ENCODE results near the gene PRKCH. TPM values are rescaled to one million over a fixed set of nuclear protein-coding genes. Genes with fewer than 3 reads are reported as not detected.

PRKCH gene
- total RNA-seq, 1 experiment from 2014 or later = 5.2 TPM

DNA sequence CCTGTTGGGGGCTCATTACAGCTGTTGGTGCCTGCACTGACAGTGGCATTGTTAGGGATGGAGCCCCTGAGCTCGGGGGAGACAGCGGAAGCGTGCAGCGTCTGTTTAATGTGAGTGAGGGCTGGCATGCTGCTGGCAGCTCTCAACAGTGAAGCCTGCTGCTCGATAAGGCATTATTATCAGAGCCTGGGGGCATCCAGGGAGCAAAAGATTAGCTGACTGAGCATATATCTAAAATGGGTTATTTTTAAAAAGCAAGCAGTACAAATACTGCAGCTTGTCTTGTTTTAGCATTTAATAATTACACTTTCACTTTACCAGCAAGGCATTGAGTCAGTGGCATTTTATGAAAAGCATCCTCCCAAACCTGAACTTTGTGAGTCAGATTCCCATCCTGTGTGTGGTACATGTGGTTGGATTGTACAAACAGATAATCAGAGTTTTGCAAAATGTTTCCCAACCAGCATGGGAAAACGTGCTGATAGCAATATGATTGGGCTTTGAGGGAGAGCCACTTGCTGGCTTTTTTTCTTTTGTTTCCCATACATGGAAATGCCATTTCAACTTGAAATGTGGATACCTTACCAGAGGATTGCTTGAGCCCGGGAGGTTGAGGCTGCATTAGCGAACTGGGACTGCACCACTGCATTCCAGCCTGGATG lies 150.8 kb downstream of the PRKCH start:
- H3K27ac Mint-ChIP-seq = no peak overlapping the region

More for the DNA sequence above, 150.8 kb downstream of the PRKCH start:
- Histone ChIP-seq H3K23ac (ENCODE audit: insufficient read length, low read depth, low read length) (no peak overlapping the region), H4K20me1 (ENCODE audit: control insufficient read depth, insufficient read depth, insufficient read length) (no peaks in the 10 kb centered on the region), H3K23me2 (ENCODE audit: insufficient read length, low read depth, low read length, poor library complexity, severe bottlenecking) (peaks cover 2% of the 10 kb centered on the region), H2AK5ac (ENCODE audit: insufficient read length, low read length) (no peak overlapping the region), H3K4ac (ENCODE audit: low read depth, low read length) (no peak overlapping the region), H3K56ac (ENCODE audit: insufficient read length, low read depth, low read length) (no peak overlapping the region), H3K9ac (ENCODE audit: extremely low read depth, insufficient read length, low read length) (no peak overlapping the region), H3K4me2 (ENCODE audit: insufficient read depth, insufficient read length, low read length) (no peak overlapping the region), H2BK12ac (ENCODE audit: insufficient read length, low read depth, low read length) (no peak overlapping the region), H3K27ac (ENCODE audit: insufficient read length, low read depth, low read length) (no peak overlapping the region), H3K27me3 (ENCODE audit: insufficient read depth, low read length) (no peaks in the 10 kb centered on the region), H4K8ac (replicated peaks; ENCODE audit: insufficient read length, low read depth, low read length) (no peak overlapping the region), H2BK5ac (ENCODE audit: insufficient read length, low read length) (no peak overlapping the region), H4K5ac (ENCODE audit: insufficient read length, low read depth, low read length) (no peak overlapping the region), H2BK20ac (ENCODE audit: low read depth, low read length, poor library complexity, severe bottlenecking) (no peak overlapping the region), H3T11ph (ENCODE audit: low read length) (no peak overlapping the region), H3K14ac (ENCODE audit: insufficient read depth, low read length) (no peak overlapping the region), H3K4me1 (ENCODE audit: insufficient read depth, low read length) (peaks cover 9% of the 10 kb centered on the region; the same call in 1 of the 2 replicates), H4K91ac (ENCODE audit: insufficient read length, low read depth, low read length) (no peak overlapping the region), H3K79me2 (ENCODE audit: insufficient read depth, low read length) (no peaks in the 10 kb centered on the region), H2BK120ac (ENCODE audit: low read depth, low read length, poor library complexity, severe bottlenecking) (no peak overlapping the region), H3K79me1 (ENCODE audit: insufficient read depth, low read depth, low read length, poor library complexity, severe bottlenecking) (no peaks in the 10 kb centered on the region), H3K9me3 (ENCODE audit: control insufficient read depth, low read depth, low read length) (no peaks in the 10 kb centered on the region), H3K18ac (ENCODE audit: insufficient read length, low read depth, low read length) (no peak overlapping the region), H2AFZ (ENCODE audit: low read length) (no peak overlapping the region), H2BK15ac (ENCODE audit: low read depth, low read length) (no peak overlapping the region)
- no peak for DNase-seq
- Mint-ChIP-seq H3K9me3 (no peaks in the 10 kb centered on the region; a peak in 1 of 5 replicates), H3K36me3 (ENCODE audit: insufficient read depth in 1 of 3, low read depth in 3 of 3) (no peaks in the 10 kb centered on the region), H3K4me1 (peaks cover 48 to 51% of the 10 kb centered on the region in 2 experiments), H3K4me3 (no peak overlapping the region), H3K27me3 (ENCODE audit: low read depth) (no peaks in the 10 kb centered on the region; the same call in 1 of the 2 replicates)
- no CpG with 5 or more reads among the region's 8 CpGs for WGBS (ENCODE audit: extremely low coverage, insufficient read length, low lambda C conversion rate)
- TF ChIP-seq CTCF (conservative IDR thresholded peaks at IDR 0.05) = no peak
